SK-N-SH (cell line): ENCODE measurements around the gene SMIM26.

ENCODE experiments used
- TF ChIP-seq, protein P1 (sequence below): IDR thresholded peaks from 2 replicates; pipeline ENCODE4 v1.6.1; 2012; ENCODE audit warnings: mild to moderate bottlenecking, low read depth, low read length, moderate library complexity
- TF ChIP-seq, protein P2 (sequence below): fragments of 200-600 bp; sonication (generic); IDR thresholded peaks from 2 replicates; pipeline ENCODE4 v1.6.1; 2017; ENCODE audit warnings: antibody characterized with exemption, mild to moderate bottlenecking, moderate library complexity
- TF ChIP-seq, protein P3 (sequence below): IDR thresholded peaks from 2 replicates; pipeline ENCODE4 v1.4.0; 2012; ENCODE audit warnings: low read depth, borderline replicate concordance

DNA sequence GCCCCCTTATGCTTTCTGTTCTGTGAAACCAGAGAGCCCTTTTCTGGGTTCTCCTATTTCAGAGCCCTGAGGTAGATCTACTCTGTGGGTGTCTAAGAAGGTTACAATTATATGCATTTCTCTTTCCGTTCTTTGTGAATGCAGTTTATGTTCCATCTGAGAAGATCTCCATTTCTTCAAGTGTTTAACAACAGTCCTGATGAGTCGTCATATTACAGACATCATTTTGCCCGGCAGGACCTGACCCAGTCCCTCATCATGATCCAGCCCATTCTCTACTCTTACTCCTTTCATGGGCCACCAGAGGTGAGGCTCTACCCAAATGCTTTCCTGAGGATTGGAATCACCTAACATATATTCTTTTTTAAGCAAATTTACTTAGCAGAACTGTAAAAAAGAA, 18.8 kb upstream of the SMIM26 start:
- TF ChIP-seq, protein P1, sequence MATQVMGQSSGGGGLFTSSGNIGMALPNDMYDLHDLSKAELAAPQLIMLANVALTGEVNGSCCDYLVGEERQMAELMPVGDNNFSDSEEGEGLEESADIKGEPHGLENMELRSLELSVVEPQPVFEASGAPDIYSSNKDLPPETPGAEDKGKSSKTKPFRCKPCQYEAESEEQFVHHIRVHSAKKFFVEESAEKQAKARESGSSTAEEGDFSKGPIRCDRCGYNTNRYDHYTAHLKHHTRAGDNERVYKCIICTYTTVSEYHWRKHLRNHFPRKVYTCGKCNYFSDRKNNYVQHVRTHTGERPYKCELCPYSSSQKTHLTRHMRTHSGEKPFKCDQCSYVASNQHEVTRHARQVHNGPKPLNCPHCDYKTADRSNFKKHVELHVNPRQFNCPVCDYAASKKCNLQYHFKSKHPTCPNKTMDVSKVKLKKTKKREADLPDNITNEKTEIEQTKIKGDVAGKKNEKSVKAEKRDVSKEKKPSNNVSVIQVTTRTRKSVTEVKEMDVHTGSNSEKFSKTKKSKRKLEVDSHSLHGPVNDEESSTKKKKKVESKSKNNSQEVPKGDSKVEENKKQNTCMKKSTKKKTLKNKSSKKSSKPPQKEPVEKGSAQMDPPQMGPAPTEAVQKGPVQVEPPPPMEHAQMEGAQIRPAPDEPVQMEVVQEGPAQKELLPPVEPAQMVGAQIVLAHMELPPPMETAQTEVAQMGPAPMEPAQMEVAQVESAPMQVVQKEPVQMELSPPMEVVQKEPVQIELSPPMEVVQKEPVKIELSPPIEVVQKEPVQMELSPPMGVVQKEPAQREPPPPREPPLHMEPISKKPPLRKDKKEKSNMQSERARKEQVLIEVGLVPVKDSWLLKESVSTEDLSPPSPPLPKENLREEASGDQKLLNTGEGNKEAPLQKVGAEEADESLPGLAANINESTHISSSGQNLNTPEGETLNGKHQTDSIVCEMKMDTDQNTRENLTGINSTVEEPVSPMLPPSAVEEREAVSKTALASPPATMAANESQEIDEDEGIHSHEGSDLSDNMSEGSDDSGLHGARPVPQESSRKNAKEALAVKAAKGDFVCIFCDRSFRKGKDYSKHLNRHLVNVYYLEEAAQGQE, result no peak
- TF ChIP-seq, protein P2, sequence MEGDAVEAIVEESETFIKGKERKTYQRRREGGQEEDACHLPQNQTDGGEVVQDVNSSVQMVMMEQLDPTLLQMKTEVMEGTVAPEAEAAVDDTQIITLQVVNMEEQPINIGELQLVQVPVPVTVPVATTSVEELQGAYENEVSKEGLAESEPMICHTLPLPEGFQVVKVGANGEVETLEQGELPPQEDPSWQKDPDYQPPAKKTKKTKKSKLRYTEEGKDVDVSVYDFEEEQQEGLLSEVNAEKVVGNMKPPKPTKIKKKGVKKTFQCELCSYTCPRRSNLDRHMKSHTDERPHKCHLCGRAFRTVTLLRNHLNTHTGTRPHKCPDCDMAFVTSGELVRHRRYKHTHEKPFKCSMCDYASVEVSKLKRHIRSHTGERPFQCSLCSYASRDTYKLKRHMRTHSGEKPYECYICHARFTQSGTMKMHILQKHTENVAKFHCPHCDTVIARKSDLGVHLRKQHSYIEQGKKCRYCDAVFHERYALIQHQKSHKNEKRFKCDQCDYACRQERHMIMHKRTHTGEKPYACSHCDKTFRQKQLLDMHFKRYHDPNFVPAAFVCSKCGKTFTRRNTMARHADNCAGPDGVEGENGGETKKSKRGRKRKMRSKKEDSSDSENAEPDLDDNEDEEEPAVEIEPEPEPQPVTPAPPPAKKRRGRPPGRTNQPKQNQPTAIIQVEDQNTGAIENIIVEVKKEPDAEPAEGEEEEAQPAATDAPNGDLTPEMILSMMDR, result no peak
- TF ChIP-seq, protein P3, sequence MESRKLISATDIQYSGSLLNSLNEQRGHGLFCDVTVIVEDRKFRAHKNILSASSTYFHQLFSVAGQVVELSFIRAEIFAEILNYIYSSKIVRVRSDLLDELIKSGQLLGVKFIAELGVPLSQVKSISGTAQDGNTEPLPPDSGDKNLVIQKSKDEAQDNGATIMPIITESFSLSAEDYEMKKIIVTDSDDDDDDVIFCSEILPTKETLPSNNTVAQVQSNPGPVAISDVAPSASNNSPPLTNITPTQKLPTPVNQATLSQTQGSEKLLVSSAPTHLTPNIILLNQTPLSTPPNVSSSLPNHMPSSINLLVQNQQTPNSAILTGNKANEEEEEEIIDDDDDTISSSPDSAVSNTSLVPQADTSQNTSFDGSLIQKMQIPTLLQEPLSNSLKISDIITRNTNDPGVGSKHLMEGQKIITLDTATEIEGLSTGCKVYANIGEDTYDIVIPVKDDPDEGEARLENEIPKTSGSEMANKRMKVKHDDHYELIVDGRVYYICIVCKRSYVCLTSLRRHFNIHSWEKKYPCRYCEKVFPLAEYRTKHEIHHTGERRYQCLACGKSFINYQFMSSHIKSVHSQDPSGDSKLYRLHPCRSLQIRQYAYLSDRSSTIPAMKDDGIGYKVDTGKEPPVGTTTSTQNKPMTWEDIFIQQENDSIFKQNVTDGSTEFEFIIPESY, result no peak
